NCI-H526 treated with DMSO at 0.1 percent for 48 hours (cell line): ENCODE data around the gene SSBP3.
"Not testable (repeated sequence)": the region's sequence is repeated elsewhere in the genome, so short reads cannot be mapped to it uniquely, and the experiment has no call there.

Experiments
- DNase-seq: peaks from one replicate; lab custom pipeline; 2025; lab: John Stamatoyannopoulos, UW

SSBP3 gene

DNA sequence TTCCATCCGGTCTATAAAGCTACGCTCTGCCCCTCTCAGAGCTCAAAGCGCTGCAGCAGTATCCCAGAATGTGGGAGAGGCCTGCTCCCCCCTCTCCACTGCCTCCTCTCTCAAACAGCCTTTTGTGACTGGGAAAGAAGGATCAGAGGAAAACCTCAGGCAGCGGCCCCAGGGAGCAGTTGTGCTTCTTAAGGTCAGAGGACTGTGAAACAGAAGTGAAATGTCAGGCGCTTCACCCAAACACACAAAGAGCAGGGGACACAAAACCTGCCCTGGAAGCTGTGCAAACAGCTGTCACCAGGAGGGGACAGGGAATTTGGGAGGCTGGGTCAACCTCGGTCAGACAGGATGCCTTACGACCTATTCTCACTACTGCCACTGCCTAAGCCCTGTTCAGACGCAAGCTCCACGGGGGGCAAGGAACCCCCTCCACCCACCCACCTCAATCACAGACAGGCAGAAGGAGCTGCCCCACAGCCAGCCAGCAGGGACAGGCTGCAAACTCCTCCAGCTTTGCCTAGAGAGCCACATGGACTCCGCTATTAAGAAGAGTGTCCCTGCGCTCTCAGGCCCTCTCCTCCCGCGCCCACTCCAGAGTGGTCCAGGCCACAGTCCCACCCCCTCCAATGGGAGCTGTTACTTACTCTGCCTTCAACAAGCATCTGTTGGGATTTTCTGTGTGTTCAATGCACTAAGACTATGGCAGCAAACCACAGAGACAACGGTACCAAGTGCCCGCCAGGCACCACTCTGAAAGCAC, 14.6 kb downstream of the SSBP3 start:
- DNase-seq, result no peak

DNA sequence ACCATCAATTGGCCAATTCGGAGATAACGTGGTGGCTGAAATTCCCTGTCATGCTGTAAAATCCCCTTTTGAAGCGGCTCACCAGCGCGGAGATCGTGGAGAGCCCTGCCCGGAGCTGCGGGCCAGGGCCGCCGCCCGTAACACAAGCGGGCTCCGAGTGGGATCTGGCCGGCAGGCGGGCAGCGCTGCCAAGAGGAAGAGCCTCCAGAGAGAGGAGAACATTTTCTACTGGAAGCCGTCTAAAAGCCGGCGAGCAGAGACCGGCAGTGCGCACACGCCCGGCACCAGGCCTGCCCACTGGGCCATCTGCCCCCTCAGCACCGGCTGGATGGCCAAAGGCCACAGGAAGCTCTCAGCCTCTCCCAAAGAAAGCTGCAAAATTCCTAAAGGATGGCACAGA, 15.5 kb downstream of the SSBP3 start:
- DNase-seq, result no peak

DNA sequence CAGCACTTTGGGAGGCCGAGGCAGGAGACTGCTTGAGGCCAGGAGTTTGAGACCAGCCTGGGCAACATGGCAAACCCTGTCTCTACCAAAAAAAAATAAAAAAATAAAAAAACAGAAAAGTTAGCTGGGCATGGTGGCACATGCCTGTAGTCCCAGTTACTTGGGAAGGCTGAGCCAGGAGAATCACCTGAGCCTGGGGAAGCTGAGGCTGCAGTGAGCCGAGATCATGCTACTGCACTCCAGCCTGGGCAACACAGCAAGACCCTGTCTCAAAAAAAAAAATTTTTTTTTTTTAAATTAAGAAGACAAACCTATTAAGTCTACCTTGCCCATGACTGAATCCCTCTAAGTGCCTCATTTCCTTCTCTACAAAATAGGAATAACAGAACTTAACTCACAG, 16.6 kb downstream of the SSBP3 start:
- not testable (repeated sequence) for DNase-seq

DNA sequence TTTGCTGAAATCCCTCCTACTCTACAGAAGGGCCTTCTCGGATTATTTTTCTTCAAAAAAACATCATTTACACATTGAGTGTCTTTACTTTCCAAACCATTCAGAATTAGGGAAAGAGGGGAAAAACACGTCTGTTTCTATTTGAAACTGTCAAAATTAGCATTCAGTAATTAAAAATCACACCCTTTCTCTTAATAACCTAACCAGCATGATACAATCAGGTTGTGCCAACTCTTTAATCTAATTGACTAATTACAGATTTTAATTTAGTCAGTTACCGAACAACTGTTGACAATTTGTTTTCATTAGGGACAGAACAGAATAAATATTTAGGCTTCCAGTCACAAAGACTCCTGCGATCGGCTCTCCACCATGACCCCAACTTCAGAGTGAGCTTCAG, 18.8 kb downstream of the SSBP3 start:
- no peak for DNase-seq

DNA sequence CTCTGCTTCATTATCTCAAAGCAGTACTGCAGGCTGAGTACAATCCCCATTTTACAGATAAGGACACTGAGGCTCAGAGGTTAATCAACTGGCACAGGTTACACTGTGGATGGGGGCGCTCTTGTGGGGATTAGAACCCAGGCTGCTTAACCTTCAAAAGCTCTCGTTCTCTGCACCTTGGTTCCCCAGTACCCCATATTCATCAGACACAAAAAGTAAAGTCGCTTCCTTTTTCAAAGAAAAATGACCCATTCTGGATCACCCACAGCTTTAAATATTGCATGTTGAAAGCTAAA, 20.5 kb downstream of the SSBP3 start:
- no peak for DNase-seq

DNA sequence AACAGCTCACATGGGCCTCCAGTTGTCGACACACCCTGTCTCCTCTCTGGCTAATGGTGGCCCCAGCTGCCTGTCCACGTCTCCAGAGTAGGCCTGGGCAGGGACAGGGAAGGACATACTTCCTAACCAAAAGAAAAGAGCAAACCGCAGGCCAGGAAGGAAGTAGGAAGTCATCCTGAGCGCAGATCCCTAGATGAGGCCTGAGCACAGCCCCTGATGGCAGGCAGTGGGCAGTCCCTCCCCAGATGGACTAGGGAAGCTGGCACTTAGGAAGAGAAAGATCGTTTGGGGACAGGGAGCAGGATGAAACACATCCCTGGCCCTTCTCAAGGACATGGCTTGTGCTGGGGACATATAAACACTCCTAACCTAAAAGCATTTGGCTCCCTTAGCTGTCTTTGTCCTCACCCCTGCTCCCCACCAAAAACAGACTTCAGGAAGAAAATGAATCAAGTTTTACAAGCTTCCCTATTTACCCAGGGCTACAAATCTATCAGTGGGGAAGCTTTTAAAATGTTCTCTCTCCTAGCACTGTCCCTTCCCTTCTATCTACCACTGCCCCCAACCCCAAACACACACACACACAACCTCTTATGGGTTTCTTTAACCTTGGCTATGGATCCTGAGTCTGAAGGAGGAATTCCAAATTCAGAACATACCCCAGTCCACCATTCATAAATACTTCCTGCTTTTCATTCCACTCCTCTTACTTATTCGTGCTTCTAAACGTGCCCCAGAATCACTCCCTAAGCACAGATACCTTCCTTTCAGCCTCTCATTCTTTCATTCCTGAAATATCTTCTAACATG, 21.1 kb downstream of the SSBP3 start:
- DNase-seq, result no peak

DNA sequence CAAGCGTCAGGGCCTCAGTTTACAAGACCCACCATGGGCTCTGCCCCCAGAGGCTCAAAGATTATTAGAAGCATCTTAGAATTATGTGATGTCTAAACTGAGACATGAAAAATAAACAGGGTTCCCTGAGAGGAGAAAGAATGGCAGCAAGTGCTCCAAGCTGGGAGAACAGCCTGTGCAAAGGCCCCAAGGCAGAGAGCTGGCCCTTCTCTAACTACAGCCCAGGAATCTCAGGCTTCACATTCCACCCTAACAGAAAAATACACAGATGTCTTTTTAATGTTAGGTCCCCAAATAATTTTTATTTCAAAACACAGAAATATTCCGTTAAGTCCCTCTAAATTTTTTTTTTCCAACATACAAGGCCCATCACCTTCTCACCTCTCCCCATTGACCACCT, 21.7 kb downstream of the SSBP3 start:
- no peak for DNase-seq

DNA sequence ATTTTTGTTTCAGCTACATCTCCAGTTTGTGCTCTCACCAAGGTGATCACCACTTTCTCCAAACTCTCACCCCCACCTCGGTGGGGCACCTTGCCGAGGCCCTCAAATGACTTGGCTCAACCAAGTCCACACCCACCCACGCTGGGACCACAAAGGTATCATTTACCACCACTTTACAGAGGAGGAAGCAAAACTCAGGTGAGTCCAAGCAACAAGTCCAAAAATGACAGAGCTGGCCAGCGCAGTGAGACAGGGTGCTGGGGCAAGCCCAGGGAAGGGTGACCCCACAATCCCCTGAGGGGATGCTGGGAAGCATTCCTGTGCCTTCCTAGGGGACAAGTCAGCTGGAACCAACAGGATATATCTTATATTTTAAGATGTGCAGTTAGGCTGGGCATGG, 24.7 kb downstream of the SSBP3 start:
- no peak for DNase-seq

DNA sequence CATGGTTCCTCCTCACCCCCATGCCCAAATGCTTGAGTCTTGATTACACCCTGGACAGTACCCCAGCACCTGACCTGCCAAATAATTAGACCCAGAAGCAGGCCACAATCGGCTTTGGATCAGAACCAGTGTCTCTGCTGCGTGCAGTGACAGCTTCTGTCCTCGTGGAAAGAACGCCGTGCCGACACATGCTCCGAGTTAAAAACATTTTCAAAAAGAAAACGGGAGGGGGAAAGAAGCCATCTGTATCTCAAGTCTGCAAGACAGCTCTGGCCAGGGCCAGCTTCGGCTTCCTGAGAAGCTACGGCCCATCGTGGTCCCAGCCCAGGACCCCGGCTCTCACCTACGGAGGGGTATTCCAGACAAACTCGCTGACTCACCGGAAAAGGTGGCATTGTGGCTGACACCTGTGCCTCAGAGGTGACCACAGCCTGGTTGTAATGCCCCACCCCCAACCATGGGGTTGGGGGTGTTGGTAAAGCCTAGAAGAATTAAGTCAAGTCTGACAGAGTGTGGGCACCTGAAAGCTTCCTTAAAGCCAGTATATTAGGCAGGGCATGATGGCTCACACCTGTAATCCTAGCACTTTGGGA, 25.8 kb downstream of the SSBP3 start:
- DNase-seq, result no peak

DNA sequence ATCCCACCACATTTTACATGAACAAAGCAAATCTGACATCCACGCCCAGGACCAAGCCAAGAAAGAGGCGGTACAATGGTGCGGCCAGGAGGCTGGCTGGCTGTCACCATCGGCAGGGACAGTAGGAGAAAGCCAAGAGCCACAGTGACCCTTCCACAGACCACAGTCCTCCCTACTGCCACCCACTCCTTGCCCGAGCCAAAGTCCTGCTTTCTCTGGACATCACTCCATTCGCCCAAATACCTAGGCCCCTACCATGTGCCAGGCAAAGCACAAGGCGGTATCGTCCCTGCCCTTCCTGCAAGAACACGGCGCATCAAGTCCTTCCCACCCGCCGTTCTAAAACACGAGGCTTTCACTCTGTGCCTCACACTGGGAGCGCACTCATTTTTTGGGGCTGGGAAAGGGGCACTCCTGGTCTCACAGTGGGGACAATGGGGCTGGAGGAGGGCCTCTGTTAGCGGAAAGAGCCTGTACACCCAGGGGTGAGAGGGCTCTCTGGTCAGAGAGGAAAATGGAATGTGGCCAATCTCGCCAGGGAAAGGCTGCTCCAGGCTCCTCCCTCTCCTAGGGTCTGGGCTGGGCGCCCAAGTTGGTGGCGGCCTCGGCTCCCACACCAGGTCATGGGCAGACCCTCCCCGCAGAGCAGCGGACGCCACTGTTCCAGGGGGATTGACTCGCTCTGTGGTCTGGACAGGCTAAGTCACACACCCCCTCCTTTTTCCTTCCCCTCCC, 26.5 kb downstream of the SSBP3 start:
- no peak for DNase-seq

DNA sequence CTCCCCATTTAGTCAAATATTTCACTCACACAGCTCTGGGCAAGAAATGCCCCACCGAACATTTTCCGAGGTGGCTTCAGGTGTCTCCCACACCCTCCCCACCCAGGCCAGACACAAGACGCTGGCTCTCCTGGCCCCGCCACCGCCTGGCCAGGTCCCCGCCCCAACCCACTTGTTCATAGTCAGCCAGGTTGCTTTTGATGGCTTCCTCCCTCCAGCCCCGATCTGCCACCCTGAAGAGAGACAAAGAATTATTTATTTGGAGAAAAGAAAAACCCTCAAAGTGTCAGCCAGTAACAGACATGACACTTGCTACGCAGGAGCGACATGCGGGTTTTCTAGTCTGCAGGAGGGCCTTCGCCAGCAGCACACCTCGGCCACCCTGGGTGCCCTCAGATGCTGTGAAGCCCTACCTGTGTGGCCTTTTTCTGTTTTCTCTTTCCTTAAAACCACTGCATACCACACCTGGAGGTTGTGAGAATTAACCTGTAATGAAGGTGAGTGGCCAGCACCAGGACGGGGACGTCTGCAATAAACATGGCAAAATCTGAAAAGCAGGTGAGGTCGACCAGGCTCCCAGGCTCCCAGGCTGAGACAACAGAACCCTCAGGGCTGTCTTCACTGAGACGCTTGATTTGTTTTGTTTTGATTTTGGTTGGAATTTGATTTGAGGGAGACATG, 27.2 kb downstream of the SSBP3 start:
- peak; percentile 24 for DNase-seq

DNA sequence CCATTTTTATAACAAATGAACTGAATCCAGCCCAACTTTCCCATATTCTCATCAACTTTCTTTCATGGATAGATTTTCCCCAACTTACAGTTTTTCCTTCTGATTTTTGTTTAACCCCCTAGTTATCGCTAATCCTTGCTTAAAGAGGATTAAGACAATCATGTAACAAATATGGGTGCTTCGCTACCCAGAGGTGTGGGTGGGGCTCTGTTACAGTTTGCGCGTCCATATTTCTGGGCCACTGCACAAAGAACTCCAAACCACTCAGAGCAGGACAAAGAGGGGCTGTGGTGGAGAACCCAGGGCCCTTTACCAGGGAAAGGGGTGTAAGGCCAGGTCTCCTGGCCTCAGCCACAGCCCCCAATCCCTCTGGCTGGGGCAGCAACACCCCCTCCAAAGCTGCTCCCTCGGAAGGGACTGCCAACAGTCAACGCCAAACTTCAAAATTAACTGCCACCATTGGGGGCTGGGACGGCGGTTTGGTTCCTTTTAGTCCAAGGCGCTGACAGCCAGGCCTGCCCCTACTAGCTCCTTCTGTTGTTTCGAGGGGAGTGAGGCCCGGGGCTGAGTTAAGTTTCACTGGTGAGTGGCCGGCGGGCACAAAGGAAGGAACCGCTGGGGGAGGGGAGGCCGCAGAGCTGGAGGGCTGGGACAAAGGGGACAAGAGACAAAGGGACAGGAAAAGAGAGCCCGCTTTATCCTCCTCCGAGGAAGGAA, 27.9 kb downstream of the SSBP3 start:
- DNase-seq, result no peak

DNA sequence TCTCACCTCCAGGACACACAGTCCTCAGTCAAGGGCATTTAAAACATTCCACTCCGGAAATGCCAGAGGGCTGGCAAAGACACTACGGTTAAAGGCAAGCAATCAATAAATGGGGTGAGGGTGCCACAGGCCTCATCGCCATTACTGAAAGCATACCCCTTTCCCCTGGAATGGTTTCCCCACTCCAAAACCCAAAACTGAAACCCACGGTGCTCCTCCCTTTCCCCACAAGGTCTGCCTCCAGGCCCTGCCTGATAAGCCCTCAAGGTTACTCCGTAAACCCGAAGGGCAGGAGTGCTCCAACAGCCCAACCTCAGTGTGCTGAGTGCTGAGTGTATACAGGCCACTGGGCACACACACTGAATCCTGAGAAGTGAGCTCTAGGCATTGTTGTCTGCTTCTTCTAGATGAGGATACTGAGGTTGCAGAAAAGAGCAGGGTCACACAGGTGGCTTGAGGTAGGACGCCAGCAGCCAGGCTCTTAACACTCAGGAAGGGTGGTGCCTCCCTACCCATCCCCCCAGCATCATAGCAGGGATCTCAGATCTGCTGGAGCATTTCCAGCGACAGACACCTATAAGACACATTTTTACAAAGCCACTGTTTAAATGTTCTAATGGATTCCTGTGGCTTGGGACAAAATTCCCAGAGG, 29.0 kb downstream of the SSBP3 start:
- DNase-seq, result peak; percentile 38

DNA sequence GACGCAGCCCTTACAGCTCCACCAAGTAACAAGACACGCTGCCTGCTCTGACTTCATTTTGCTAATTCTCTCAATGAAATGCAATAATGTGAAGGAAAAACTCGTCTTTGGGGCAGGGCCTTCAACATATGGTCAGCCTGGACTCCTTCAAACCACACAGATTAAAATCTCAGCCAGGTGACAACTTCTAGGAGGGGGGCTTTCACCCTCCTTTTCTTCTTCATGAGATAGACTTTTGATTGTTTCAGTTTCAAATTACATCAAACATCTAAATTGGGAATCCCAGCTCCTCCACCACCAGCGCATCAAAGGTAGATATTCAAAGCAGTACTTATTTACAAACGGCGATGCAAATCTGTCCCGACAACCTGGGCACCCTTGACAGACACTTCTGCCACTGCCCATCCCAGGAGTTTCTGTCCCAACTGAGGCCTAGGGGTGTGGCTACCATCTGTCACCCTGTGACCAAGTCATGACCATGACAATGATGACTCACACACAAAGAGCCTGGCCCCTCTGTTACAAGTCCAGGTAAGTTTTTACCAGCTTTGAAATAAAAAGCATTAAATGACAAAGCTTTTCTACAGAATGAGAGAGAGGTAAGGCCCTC, 29.7 kb downstream of the SSBP3 start:
- DNase-seq, result peak; percentile 91

DNA sequence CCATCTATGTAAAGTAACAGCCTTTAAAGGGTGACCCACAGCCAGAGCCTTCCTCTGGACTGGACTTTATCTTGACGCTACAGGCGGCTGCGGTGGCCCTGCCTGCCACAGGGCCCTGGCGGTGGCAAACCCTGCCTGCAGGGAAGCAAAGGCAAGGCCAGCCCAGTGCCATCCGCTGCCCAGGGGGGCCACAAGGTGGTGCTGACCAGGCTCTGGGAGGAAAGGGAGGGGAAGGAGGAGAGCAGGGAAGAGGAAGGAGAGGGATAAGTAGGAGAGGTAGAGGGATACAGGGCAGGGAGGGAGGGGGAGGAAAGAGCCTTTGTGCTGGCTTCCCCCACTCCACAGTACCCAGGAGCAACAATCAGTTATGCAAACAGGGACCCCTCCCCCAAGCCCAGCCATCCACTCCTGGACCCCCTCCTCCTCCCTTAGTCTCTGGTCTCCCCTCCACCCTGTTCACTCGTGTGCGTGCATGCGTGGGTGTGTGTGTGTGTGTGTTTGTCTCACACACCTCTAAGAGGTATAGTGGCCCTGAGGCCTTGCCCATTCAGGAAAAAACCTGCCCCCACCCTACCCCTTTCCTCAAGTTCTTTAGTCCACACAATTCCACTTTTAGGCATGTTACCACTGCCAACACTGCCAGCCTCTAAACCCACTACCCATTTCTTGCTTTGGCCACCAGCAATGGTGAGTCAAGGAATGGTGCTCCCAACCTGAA, 30.3 kb downstream of the SSBP3 start:
- no peak for DNase-seq

DNA sequence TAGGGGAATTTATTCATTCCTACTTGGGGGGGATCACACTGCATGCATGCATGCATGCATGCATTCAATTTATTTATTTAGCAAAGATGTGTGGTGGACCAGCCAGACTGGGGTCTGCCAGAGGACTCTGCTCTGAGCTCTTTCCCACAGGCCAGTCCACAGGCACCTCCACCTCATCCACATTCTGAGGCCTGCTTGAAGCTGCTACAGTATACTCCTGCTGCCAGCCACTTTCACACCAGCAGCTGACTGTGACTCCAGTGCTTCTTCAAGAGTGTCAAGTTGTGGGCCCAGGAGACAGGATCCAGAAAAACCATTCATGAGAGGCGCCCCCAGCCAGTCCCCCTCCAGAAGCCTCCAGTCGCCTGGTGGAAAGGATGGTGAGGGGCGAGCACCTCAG, 30.9 kb downstream of the SSBP3 start:
- DNase-seq, result no peak

DNA sequence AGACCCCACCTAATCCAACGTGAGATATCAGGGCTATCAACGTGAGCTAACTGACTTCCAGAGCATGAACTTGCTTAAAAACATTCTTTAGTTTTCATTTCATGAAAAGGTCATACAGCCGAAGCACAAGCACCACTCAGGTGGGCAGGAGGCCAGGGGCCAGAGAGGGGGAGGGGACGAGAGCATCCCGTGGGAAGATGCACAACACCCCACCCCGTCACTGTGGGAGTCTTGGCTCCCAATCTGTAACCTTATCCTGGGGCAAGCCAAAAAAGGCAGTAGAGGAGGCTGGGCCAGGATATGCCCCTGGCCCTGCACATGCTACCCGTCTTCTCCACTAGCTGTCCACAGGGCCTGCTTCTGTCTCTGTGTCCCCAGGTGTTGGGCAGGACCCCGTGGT, 31.4 kb downstream of the SSBP3 start:
- no peak for DNase-seq

DNA sequence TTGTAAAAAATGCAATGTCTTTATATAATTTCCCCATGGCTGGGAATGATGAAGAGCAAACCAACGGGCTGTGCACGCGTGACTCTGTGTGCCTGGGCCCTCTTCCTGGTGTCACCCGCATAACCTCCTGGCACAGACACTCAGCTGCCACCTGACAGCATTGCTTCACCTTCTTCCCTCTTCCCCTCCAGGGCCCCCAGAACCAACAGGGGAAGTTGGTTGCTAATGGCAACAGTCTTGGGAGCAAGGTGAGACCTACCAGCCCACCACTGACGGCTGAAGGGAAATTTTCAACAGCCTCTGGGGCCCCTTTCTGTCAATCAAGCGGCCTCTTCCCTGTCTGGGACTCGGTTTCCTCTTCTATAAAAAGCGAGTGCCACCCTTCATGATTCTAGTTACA, 33.2 kb downstream of the SSBP3 start:
- no peak for DNase-seq

DNA sequence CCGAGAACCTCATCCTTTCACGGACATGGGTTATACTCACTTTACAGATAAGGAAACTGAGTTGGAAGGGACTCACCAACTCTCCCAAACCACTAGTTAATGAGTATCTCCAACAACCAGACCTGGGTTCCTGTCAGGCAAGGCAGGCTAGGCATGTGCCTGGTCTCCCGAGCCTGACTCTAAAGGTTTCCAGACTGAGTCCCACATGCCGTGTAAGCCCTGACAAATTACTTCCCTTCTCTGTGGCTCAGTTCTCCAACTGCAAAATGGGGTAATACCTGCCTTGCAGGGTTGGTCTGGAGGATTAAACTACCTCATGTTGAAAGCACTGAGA, 34.3 kb downstream of the SSBP3 start:
- DNase-seq, result no peak
